ENCODE data around the gene INO80.
"Not testable (repeated sequence)": the region's sequence is repeated elsewhere in the genome, so short reads cannot be mapped to it uniquely, and the experiment has no call there.

DNA sequence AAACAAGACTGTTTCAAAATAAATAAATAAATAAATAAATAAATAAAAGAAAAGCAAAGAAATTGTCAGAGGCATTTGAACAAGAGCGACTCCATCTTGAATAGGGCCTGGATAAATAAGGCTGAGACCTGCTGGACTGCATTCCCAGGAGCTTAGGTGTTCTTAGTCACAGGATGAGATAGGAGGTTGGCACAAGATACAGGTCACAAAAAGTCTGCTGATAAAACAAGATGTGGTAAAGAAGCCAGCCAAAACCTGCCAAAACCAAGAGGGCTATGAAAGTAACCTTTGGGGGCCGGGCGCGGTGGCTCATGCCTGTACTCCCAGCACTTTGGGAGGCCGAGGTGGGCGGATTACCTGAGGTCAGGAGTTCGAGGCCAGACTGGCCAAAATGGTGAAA, 23.0 kb upstream of the INO80 start:
- TF ChIP-seq, protein P1, sequence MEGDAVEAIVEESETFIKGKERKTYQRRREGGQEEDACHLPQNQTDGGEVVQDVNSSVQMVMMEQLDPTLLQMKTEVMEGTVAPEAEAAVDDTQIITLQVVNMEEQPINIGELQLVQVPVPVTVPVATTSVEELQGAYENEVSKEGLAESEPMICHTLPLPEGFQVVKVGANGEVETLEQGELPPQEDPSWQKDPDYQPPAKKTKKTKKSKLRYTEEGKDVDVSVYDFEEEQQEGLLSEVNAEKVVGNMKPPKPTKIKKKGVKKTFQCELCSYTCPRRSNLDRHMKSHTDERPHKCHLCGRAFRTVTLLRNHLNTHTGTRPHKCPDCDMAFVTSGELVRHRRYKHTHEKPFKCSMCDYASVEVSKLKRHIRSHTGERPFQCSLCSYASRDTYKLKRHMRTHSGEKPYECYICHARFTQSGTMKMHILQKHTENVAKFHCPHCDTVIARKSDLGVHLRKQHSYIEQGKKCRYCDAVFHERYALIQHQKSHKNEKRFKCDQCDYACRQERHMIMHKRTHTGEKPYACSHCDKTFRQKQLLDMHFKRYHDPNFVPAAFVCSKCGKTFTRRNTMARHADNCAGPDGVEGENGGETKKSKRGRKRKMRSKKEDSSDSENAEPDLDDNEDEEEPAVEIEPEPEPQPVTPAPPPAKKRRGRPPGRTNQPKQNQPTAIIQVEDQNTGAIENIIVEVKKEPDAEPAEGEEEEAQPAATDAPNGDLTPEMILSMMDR (IDR thresholded peaks at IDR 0.05), result not testable (repeated sequence)
- TF ChIP-seq POLR2A (IDR thresholded peaks at IDR 0.05), result not testable (repeated sequence)
